Sigmoid colon (tissue), 4 donors: Measurements from ENCODE around the gene SHANK3.
"Not testable (repeated sequence)": the region's sequence is repeated elsewhere in the genome, so short reads cannot be mapped to it uniquely, and the experiment has no call there.

ENCODE experiments used
- CTCF ChIP-seq, 4 experiments: fragments of 450-650 bp in 3 of 4; fragments of 200-600 bp in 1 of 4; IDR thresholded peaks; one replicate each; pipeline ENCODE4 v1.5.1; 2016 to 2019; ENCODE audit warnings: antibody characterized with exemption in 4 of 4, mild to moderate bottlenecking in 3 of 4, moderate library complexity in 2 of 4
- EP300 ChIP-seq, 4 donors: sonication (generic); formaldehyde crosslinking; IDR thresholded peaks; one replicate each; pipeline ENCODE4 v1.6.1; 2017; ENCODE audit warnings: antibody characterized with exemption in 4 of 4
- POLR2AphosphoS5 ChIP-seq, 4 donors: sonication (generic); formaldehyde crosslinking; IDR thresholded peaks; one replicate each; pipeline ENCODE4 v1.6.1; 2017; ENCODE audit warnings: antibody characterized with exemption in 4 of 4

GRCh38 chr22:50659711-50660110 lies 12.9 kb upstream of the SHANK3 start:
- TF ChIP-seq CTCF, EP300, POLR2AphosphoS5 (IDR thresholded peaks at IDR 0.05): not testable (repeated sequence)
